ENCODE measurements around the gene ZNF581.

Gene ZNF581

GRCh38 chr19:55621673-55622231 is 21.7 kb upstream of the ZNF581 start:
- Histone ChIP-seq H3K36me3 (peaks cover 17 to 36% (median 22%) of the 10 kb centered on the region in 3 donors), H3K27ac (no peak overlapping the region), H3K9me3 (no peaks in the 10 kb centered on the region), H3K4me1 (peaks cover 0 to 14% (median 6%) of the 10 kb centered on the region in 4 donors), H3K4me3 (no peak overlapping the region), H3K27me3 (no peaks in the 10 kb centered on the region)
- DNase-seq, result no peak
- intact Hi-C loops (cut with DNase I; ENCODE audit: low total_unique reads), result loop anchor here (5.0 kb wide), 1 partner anchor 104 kb away; no protein-coding TSS in a partner anchor
- TF ChIP-seq CTCF (IDR thresholded peaks at IDR 0.05), result no peak

- Histone ChIP-seq H3K4me3 (no peak overlapping the region), H3K36me3 (peaks cover 11 to 30% (median 15%) of the 10 kb centered on the region in 3 donors), H3K27ac (no peak overlapping the region), H3K4me1 (peaks cover 0 to 14% (median 6%) of the 10 kb centered on the region in 4 donors), H3K27me3 (no peaks in the 10 kb centered on the region), H3K9me3 (no peaks in the 10 kb centered on the region)
- intact Hi-C loops (cut with DNase I; ENCODE audit: low total_unique reads), result loop anchor here (5.0 kb wide), 1 partner anchor 105 kb away; no protein-coding TSS in a partner anchor
- TF ChIP-seq CTCF (IDR thresholded peaks at IDR 0.05), result no peak
- no peak for DNase-seq
Measured at GRCh38 chr19:55622242-55622969, 21.0 kb upstream of the ZNF581 start.

DNA sequence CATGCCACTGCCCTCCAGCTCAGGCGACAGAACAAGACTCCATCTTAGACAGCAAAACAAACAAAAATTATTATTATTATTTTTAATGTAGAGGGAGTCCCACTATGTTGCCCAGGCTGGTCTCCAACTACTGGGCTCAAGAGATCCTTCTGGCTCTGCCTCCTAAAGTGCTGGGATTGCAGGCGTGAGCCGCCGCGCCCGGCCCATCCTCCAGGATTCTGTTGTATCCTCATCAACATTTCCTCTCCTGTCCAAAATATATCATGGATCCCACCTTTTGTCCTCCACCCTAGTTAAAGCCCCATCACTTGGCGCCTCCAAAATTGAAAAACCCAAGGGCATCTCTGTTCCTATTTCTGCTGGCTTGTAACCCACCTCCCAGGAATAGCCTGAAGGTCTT is 20.3 kb upstream of the ZNF581 start:
- intact Hi-C loops (cut with DNase I; ENCODE audit: low total_unique reads), result loop anchor here (5.0 kb wide), 1 partner anchor 106 kb away; no protein-coding TSS in a partner anchor
- Histone ChIP-seq H3K27ac (peak overlapping the region in 1 of 2 donors; percentile 89), H3K4me1 (peaks cover 0 to 14% (median 6%) of the 10 kb centered on the region in 4 donors), H3K27me3 (no peaks in the 10 kb centered on the region), H3K9me3 (no peaks in the 10 kb centered on the region), H3K4me3 (no peak overlapping the region), H3K36me3 (peaks cover 6 to 25% (median 10%) of the 10 kb centered on the region in 3 donors)
- TF ChIP-seq CTCF (IDR thresholded peaks at IDR 0.05), result no peak
- no peak for DNase-seq

DNA sequence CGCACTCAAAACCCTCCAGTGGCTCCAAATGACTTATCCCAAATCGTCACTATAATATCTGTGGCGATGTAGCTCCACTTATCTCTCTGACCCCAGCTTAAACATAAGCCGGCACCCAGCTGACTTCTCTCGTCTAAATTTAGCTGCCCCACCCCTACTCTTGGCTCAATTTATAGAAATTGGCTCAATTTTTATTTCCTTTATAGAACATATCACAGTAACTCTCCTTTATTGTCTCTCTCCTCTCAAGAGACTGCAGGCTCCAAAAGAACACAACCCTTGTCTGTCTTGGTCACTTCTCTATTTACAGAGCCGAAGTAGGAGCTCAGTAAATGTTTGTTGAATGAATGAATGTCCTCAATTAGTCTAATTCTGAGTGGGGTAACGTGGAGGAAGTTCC is 19.9 kb upstream of the ZNF581 start:
- Histone ChIP-seq H3K36me3 (peaks cover 6 to 25% (median 10%) of the 10 kb centered on the region in 3 donors), H3K9me3 (no peaks in the 10 kb centered on the region), H3K4me3 (peak overlapping the region; percentile 59 to 61), H3K27me3 (no peaks in the 10 kb centered on the region), H3K4me1 (peaks cover 0 to 14% (median 6%) of the 10 kb centered on the region in 4 donors), H3K27ac (peak overlapping the region; percentile 89 to 93)
- intact Hi-C loops (cut with DNase I; ENCODE audit: low total_unique reads), result loop anchor here (5.0 kb wide), 1 partner anchor 106 kb away; no protein-coding TSS in a partner anchor
- DNase-seq, result no peak
- no peak for TF ChIP-seq CTCF (IDR thresholded peaks at IDR 0.05)

GRCh38 chr19:55624109-55625003 is 19.1 kb upstream of the ZNF581 start, which contains the start of gene ZNF784:
Gene ZNF784, minus strand, starts transcription at chr19:55624566. Its CDS starts 5 bp downstream, at chr19:55624561.
- H3K4me3 ChIP-seq, result peak within 1 kb of the TSS; percentile 59 to 61
- peak; percentile 91 to 95 for DNase-seq
- peaks cover 0 to 14% (median 6%) of the 10 kb centered on the region in 4 donors for H3K4me1 ChIP-seq
- H3K9me3 ChIP-seq, result no peaks in the 10 kb centered on the region
- intact Hi-C loops (cut with DNase I; ENCODE audit: low total_unique reads), result loop anchor here (5.0 kb wide), 1 partner anchor 107 kb away; no protein-coding TSS in a partner anchor
- peaks cover 6 to 25% (median 10%) of the 10 kb centered on the region in 3 donors for H3K36me3 ChIP-seq
- H3K27ac ChIP-seq, result peak within 1 kb of the TSS; percentile 89 to 93
- no peaks in the 10 kb centered on the region for H3K27me3 ChIP-seq
- TF ChIP-seq CTCF (IDR thresholded peaks at IDR 0.05), result no peak
